LHCN-M2 (cell line): ENCODE measurements around the gene MRPL34. TPM values are rescaled to one million over a fixed set of nuclear protein-coding genes. Genes with fewer than 3 reads are reported as not detected.
"Not testable (repeated sequence)": the region's sequence is repeated elsewhere in the genome, so short reads cannot be mapped to it uniquely, and the experiment has no call there.

ENCODE experiments used
- DNase-seq: peaks from one replicate; pipeline ENCODE4 v3.0.0-alpha.2; 2012; ENCODE audit warnings: low read depth
- polyA plus RNA-seq: library from polyadenylated mRNA; unstranded; fragments of >200 nt; gene quantifications from one replicate; pipeline ENCODE4 v1.2.1, GENCODE V29; 2012; ENCODE audit warnings: missing spikeins
- total RNA-seq: library from RNA; depleted of rRNA; stranded (reverse); fragments of >200 nt; gene quantifications from 2 replicates; pipeline ENCODE4 v1.2.3, GENCODE V29; 2014; rRNA removed

Gene MRPL34
- 48.2 and 68.1 TPM in 2 replicates for total RNA-seq
- 59.0 TPM for polyA plus RNA-seq

DNA sequence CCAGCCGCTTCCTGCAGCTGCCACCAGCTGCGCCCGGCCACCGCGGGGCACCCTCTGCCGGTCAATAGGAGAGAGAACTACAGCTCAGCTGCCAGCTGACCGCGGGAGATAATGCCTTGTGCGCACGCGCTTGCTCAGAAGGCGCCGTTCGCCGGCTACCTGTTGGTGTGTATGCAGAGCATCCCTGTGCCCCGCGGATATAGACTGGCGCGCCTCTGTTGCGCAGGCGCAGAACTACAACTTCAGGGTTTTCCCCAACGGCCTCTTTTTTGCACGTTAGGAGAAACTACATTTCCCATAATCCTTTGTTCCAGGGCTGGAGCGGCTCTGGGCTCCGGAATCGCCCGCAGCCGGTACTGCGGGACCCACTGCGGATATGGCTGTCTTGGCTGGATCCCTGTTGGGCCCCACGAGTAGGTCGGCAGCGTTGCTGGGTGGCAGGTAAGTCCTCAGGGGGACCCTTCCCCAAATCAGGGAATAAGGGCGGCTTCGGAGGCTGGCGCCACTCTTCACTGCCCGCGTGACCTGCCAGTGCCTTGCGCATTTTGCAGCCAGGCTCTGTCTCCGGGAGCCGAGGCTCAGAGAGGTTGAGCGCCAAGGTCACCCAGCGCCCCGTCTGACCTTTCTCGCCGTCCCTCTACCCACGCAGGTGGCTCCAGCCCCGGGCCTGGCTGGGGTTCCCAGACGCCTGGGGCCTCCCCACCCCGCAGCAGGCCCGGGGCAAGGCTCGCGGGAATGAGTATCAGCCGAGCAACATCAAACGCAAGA is at the start of gene MRPL34:
TSS of gene MRPL34 (plus strand) at position 356 of the 768 bp plus-strand sequence. CDS start at position 377, 21 bp downstream.
- peak; percentile 99 for DNase-seq

DNA sequence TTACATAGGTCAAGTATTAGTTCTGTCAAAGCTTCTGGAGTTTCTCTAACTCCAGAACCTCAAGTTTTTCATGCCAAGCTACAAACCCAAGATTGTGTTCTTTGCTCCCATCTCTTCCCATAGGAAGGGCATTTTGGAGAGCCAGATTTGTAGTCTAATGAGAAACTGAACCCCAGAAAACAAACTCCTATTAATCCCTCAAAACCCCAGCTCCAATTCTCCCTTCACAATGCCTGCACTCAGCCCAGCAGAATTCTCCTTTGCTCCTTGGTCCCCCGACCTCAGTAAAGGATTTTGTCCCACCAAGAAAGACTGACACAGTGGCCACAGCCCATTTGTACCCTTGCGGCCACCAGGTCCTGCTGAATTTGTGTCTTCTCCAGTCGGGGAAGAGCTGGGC is 49.5 kb upstream of the MRPL34 start:
- no peak for DNase-seq

GRCh38 chr19:17259118-17259780 is 46.4 kb upstream of the MRPL34 start:
- no peak for DNase-seq

DNA sequence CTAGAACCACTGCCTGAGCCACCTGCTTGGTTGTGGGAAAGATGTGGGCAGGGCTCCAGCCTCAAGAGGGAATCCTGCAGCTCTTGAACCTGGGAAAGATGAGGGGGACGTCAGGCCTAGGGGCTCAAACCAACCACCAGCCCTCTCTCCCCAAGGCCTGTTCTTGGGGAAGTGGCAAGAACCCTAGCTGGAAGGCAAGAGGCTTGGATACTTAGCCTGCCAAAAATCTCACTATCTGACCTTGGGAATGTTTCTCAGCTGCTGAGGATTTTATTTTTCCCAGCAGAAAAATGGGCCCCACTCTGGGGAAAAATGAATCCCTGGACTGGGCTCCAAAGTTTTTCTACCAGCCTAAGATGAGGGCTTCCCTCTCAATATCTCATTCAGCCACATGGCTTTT is 45.7 kb upstream of the MRPL34 start:
- DNase-seq = no peak

- peak; percentile 61 for DNase-seq
Observed at GRCh38 chr19:17260842-17261325, 44.8 kb upstream of the MRPL34 start.

- no peak for DNase-seq
Observed at GRCh38 chr19:17262557-17262956, 43.1 kb upstream of the MRPL34 start.

- no peak for DNase-seq
Observed at GRCh38 chr19:17263712-17264640, 41.7 kb upstream of the MRPL34 start.

DNA sequence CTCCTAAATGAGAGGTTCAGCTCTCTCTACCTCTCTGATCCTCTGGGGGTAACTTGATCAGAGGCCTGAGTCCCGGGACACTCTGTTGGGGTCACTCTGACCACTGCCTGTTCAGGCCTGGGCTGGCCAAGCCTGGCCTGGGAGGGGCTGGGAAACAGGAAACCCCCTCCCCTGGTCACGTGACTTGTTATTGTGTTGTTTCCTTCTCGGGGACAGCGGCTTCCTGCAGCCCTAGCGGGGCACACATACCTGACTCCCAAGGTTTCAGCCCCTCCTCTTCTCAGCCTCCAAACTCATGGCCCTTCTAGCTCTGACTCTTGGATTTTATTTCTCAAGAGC is 41.1 kb upstream of the MRPL34 start, which contains the start of gene USHBP1:
TSS of gene USHBP1 (minus strand) at position 105 of the 339 bp plus-strand sequence. CDS start 446 bp downstream, outside the sequence.
- DNase-seq = no peak

GRCh38 chr19:17266026-17266425 is 39.6 kb upstream of the MRPL34 start:
- DNase-seq = no peak

DNA sequence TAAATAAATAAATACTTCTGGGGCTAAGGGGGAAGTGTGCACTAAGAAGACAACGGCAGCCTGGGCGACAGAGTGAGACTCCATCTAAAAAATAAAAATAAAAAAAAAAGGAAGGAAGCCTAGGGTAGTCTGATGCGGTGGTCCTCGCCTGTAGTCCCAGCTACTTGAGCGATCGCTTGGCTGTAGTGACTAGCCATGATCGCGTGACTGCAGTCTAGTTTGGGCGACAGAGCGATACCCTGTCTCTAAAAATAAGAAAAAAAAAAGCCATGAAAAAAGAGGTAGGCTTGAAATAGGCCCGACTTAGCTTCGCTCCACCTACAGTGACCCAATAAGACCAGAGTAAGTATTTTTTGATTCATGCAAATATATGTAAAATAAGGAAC is 39.1 kb upstream of the MRPL34 start:
- DNase-seq = no peak

- peak; percentile 100 for DNase-seq
Observed at GRCh38 chr19:17266975-17267788, 38.5 kb upstream of the MRPL34 start, which contains the start of gene BABAM1. Gene BABAM1 (plus strand): TSS chr19:17267443. CDS start chr19:17268807, 1,364 bp downstream.

DNA sequence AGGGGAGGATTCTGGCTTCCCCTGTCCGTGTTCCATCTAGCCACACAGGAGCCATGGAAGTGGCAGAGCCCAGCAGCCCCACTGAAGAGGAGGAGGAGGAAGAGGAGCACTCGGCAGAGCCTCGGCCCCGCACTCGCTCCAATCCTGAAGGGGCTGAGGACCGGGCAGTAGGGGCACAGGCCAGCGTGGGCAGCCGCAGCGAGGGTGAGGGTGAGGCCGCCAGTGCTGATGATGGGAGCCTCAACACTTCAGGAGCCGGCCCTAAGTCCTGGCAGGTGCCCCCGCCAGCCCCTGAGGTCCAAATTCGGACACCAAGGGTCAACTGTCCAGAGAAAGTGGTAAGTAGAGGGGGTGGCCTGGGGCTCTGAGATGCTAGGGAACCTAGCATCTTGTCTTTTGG is 36.9 kb upstream of the MRPL34 start:
- DNase-seq = no peak

DNA sequence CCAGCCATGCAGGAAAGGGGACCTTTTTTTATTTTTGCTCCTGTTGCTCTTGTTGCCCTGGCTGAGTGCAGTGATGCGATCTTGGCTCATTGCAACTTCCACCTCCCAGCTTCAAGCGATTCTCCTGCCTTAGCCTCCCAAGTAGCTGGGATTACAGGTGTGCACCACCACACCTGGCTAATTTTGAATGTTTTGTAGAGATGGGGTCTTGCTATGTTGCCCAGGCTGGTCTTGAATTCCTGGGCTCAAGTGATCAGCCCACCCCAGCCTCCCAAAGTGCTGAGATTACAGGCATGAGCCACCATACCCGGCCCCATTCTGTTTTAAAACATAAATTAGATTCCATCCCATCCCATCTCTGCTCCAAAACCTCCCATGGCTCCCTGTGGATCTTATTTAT is 30.8 kb upstream of the MRPL34 start:
- DNase-seq = not testable (repeated sequence)

- DNase-seq = no peak
Observed at GRCh38 chr19:17275441-17276175, 30.1 kb upstream of the MRPL34 start.

DNA sequence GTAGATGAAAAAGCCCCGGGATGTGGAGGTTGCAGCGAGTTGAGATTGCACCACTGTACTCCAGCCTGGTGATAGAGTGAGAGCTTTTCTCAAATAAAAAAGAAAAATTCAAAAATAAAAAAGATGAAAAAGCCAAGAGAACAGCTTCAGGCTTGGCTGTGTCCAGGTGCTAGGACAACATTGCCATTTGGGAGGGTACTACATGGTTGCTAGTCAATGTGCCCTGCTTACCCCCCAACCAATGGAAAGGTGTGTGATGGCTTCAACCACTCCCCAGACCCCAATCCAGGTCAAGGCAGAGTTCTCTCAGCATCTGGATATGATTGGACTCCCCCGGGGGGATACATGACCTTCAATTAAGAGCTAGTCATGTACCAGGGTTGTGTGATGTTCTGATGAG is 26.2 kb upstream of the MRPL34 start:
- no peak for DNase-seq

DNA sequence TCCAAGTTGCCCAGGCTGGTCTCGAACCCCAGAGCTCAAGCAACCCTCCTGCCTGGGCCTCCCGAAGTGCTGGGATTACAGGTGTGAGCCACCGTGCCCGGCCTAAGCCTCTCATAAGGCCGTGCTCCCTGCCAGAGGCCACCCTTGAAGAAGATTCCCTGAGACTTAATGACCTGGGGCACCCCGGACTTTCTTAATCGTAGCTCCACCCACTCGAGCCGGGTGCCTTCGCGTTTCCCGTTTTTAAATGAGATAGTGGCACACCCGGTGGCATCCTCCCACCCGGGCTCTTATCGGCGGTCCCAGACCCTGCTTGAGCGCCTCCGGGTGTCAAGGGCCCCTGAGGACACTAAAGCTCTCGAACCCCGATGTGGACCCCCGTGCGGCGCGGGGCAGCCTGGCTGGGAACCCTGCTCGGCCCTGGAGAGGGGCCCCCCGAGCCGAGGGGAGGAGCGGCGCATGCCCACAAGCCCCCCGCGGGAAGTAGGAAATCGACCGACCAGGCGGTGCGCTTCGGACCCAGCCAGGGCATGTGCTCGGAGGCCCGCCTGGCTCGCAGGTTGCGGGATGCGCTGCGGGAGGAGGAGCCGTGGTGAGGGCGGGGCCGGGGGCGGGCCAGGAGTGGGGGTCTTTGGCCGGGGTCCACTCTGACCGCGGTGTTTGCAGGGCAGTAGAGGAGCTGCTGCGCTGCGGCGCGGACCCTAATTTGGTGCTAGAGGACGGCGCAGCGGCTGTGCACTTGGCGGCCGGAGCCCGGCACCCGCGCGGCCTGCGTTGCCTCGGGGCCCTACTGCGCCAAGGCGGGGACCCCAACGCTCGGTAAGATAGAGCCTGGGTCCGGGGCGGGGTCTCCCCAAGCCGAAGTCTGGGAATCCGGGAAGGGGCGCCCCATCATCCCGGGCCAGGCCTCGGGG is 24.0 kb upstream of the MRPL34 start, which contains the start of gene ANKLE1:
TSS of gene ANKLE1 (plus strand) at position 511 of the 914 bp plus-strand sequence. CDS start at position 531, 20 bp downstream.
- no peak for DNase-seq

DNA sequence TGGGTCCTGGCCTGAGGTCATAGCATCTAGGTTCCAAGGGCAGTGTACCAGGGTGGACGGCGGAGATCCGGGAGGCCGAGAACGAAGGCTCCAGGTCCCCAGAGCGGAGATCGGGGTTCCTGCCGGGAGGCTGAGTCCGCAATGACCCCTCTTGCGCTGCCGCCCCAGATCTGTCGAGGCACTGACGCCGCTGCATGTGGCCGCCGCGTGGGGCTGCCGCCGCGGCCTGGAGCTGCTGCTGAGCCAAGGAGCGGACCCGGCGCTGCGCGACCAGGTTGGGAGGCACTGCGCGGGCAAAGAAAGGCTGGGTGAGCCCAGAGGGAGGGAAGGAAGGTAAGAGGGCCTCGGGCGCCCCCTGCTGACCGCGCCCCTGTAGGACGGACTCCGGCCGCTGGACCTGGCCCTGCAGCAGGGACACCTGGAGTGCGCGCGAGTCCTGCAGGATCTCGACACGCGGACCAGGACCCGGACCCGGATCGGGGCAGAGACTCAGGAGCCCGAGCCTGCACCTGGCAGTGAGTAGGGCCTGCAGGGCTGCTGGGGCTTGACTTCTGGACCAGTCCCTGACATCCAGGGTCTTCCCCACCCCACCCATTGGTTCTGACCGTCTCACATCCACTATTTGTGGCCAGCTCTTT is 23.1 kb upstream of the MRPL34 start:
- peak; percentile 71 for DNase-seq

GRCh38 chr19:17283504-17283996 is 22.1 kb upstream of the MRPL34 start:
- no peak for DNase-seq
